ENCODE measurements around the gene SEMA3A. TPM values are rescaled to one million over a fixed set of nuclear protein-coding genes. Genes with fewer than 3 reads are reported as not detected.
A peak's percentile ranks its signal among the peaks of the same experiment; 100 is the strongest.

Gene SEMA3A
- total RNA-seq, 4 donors from 2014 or later = 3.1 to 88.9 (median 6.5) TPM

- Histone ChIP-seq H3K36me3 (no peaks in the 10 kb centered on the region), H3K27ac (peak overlapping the region; percentile 8 to 19), H3K4me1 (no peaks in the 10 kb centered on the region), H3K27me3 (no peaks in the 10 kb centered on the region), H3K4me3 (no peak overlapping the region), H3K9me3 (no peaks in the 10 kb centered on the region)
- no peak for TF ChIP-seq POLR2A (IDR thresholded peaks at IDR 0.05)
- TF ChIP-seq CTCF (IDR thresholded peaks at IDR 0.05) = no peak
- intact Hi-C loops (cut with DNase I; ENCODE audit: low total_unique reads) = no loop called here
- no peak for DNase-seq
These were observed 80.4 kb downstream of the SEMA3A start for GRCh38 chr7:84113906-84114850.

- Histone ChIP-seq H3K4me1 (no peaks in the 10 kb centered on the region), H3K27me3 (no peaks in the 10 kb centered on the region), H3K36me3 (no peaks in the 10 kb centered on the region), H3K9me3 (no peaks in the 10 kb centered on the region), H3K27ac (peak overlapping the region; percentile 8 to 19), H3K4me3 (no peak overlapping the region)
- no peak for DNase-seq
- intact Hi-C loops (cut with DNase I; ENCODE audit: low total_unique reads) = no loop called here
- TF ChIP-seq POLR2A (IDR thresholded peaks at IDR 0.05) = no peak
- TF ChIP-seq CTCF (IDR thresholded peaks at IDR 0.05) = no peak
These were observed 81.3 kb downstream of the SEMA3A start for GRCh38 chr7:84113286-84113685.

DNA sequence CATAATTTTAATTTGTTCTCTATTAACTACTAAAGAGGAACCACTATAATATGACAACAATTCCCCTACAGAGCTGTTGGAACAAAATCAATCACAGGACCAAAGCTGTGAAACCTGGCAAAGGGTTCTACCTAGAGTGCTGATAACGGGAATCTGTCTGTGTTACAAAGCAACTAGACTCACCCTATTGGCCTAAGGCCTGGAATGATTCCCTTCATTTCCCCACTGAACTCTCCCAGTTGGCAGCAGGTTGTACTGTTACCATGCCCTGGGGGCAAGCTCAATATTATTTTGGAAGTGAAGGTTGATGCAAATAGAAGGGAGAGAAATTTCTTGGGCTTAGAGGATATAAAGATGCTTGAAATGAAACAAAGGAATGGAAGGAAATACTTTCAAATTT is 81.8 kb downstream of the SEMA3A start:
- no peaks in the 10 kb centered on the region for H3K27me3 ChIP-seq
- H3K4me3 ChIP-seq = no peak overlapping the region
- no peaks in the 10 kb centered on the region for H3K36me3 ChIP-seq
- H3K27ac ChIP-seq = peak overlapping the region in 1 of 2 donors; percentile 19
- DNase-seq = no peak
- no peaks in the 10 kb centered on the region for H3K9me3 ChIP-seq
- intact Hi-C loops (cut with DNase I; ENCODE audit: low total_unique reads) = no loop called here
- no peaks in the 10 kb centered on the region for H3K4me1 ChIP-seq
- no peak for TF ChIP-seq CTCF (IDR thresholded peaks at IDR 0.05)
- no peak for TF ChIP-seq POLR2A (IDR thresholded peaks at IDR 0.05)

DNA sequence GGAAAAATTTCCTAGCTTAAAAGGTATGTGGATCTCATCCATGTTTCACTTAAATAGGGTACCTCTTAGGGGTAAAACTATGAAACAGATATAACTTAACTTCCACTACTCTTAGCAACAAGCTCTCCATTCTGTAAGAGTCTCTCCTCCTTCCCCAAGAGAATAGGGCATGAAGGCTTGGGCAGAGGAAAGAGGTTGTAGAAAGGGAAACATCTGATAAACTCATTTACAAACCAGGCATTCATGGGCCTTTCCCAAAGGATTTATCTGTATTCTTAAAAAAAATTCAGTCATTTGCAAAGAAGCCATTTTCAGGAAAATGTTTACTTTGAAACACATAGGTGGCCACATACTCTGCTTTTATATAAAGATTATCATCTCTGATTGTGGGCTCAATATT is 82.7 kb downstream of the SEMA3A start:
- Histone ChIP-seq H3K9me3 (no peaks in the 10 kb centered on the region), H3K27me3 (no peaks in the 10 kb centered on the region), H3K4me3 (no peak overlapping the region), H3K27ac (no peak overlapping the region), H3K4me1 (no peaks in the 10 kb centered on the region), H3K36me3 (no peaks in the 10 kb centered on the region)
- TF ChIP-seq CTCF (IDR thresholded peaks at IDR 0.05) = no peak
- DNase-seq = no peak
- intact Hi-C loops (cut with DNase I; ENCODE audit: low total_unique reads) = no loop called here

GRCh38 chr7:84110400-84110799 is 84.2 kb downstream of the SEMA3A start:
- no peak for DNase-seq
- H3K27ac ChIP-seq = no peak overlapping the region
- intact Hi-C loops (cut with DNase I; ENCODE audit: low total_unique reads) = no loop called here
- H3K36me3 ChIP-seq = no peaks in the 10 kb centered on the region
- no peak for TF ChIP-seq POLR2A (IDR thresholded peaks at IDR 0.05)
- no peak for TF ChIP-seq CTCF (IDR thresholded peaks at IDR 0.05)
- no peak overlapping the region for H3K4me3 ChIP-seq
- no peaks in the 10 kb centered on the region for H3K9me3 ChIP-seq
- no peaks in the 10 kb centered on the region for H3K4me1 ChIP-seq
- H3K27me3 ChIP-seq = no peaks in the 10 kb centered on the region
